Activated B cell treated with CpG ODN at 0.5 μM for 24 hours (primary cell): ENCODE data around the gene CAMTA1. TPM values are rescaled to one million over a fixed set of nuclear protein-coding genes. Genes with fewer than 3 reads are reported as not detected.

ENCODE experiments used
- ATAC-seq: fragments of 200-7000 bp; cut with Tn5 transposase; one replicate; pipeline ENCODE4 v1.10.0; 2021; ENCODE audit warnings: low read depth, mild to moderate bottlenecking, moderate library complexity
- CTCF ChIA-PET: fragments of 350-600 bp; sonication (Branson Sonifier 250); formaldehyde crosslinking; loops from one replicate; lab custom pipeline; 2021; ENCODE audit warnings: antibody characterized with exemption; lab: Charles Lee
- POLR2A ChIA-PET: fragments of 350-600 bp; sonication (Branson Sonifier 250); formaldehyde crosslinking; loops from one replicate; lab custom pipeline; 2021; ENCODE audit warnings: antibody characterized with exemption; lab: Charles Lee
- DNase-seq: peaks from one replicate; pipeline ENCODE4 v3.0.0; 2022
- H3K27ac Mint-ChIP-seq: one replicate; pipeline ENCODE4 v1.8.0; 2020; ENCODE audit warnings: mixed read lengths
- H3K27me3 Mint-ChIP-seq: one replicate; pipeline ENCODE4 v1.8.0; 2021; ENCODE audit warnings: mixed read lengths
- H3K36me3 Mint-ChIP-seq: one replicate; pipeline ENCODE4 v1.8.0; 2021; ENCODE audit warnings: low read depth, mixed read lengths
- H3K4me1 Mint-ChIP-seq: one replicate; pipeline ENCODE4 v1.8.0; 2021; ENCODE audit warnings: mixed read lengths
- H3K4me3 Mint-ChIP-seq: one replicate; pipeline ENCODE4 v1.8.0; 2020; ENCODE audit warnings: mild to moderate bottlenecking, mixed read lengths
- H3K9me3 Mint-ChIP-seq: one replicate; pipeline ENCODE4 v1.8.0; 2020; ENCODE audit warnings: mixed read lengths
- CTCF ChIP-seq: fragments of 200-600 bp; IDR thresholded peaks from one replicate; pipeline ENCODE4 v1.8.0; 2022; ENCODE audit warnings: antibody characterized with exemption, mild to moderate bottlenecking
- intact Hi-C: fragments of 100-400 bp; cut with micrococcal nuclease; formaldehyde crosslinking; loops from one replicate; pipeline ENCODE4 v1.15.1; 2024
- total RNA-seq: library from RNA; stranded (reverse); gene quantifications from 2 replicates; pipeline ENCODE4 v1.2.3, GENCODE V29; 2022

Gene CAMTA1
- total RNA-seq, 1 donor from 2014 or later = 49.8 TPM

- no peak for TF ChIP-seq CTCF
- no peaks in the 10 kb centered on the region for H3K27me3 Mint-ChIP-seq
- no peak for ATAC-seq
- no peak overlapping the region for H3K27ac Mint-ChIP-seq
- no peak overlapping the region for H3K4me3 Mint-ChIP-seq
- H3K4me1 Mint-ChIP-seq = no peaks in the 10 kb centered on the region
- H3K36me3 Mint-ChIP-seq = no peaks in the 10 kb centered on the region
- POLR2A ChIA-PET = no interaction called here
- DNase-seq = no peak
- H3K9me3 Mint-ChIP-seq = no peaks in the 10 kb centered on the region
- CTCF ChIA-PET = no interaction called here
- intact Hi-C loops = no loop called here
Observed at GRCh38 chr1:7589080-7589735, 804.0 kb downstream of the CAMTA1 start.

GRCh38 chr1:7589774-7590425 lies 804.6 kb downstream of the CAMTA1 start:
- ATAC-seq (no peak), DNase-seq (no peak)
- Mint-ChIP-seq H3K36me3 (no peaks in the 10 kb centered on the region), H3K4me1 (no peaks in the 10 kb centered on the region), H3K27me3 (no peaks in the 10 kb centered on the region), H3K9me3 (no peaks in the 10 kb centered on the region), H3K4me3 (no peak overlapping the region), H3K27ac (no peak overlapping the region)
- TF ChIP-seq CTCF = no peak
- POLR2A ChIA-PET = no interaction called here
- CTCF ChIA-PET = no interaction called here
- intact Hi-C loops = no loop called here

- Mint-ChIP-seq H3K9me3 (no peaks in the 10 kb centered on the region), H3K27me3 (no peaks in the 10 kb centered on the region), H3K4me3 (no peak overlapping the region), H3K36me3 (no peaks in the 10 kb centered on the region), H3K27ac (no peak overlapping the region), H3K4me1 (no peaks in the 10 kb centered on the region)
- DNase-seq = no peak
- intact Hi-C loops = no loop called here
- ChIA-PET POLR2A (no interaction called here), CTCF (no interaction called here)
- TF ChIP-seq CTCF = no peak
- no peak for ATAC-seq
Observed at GRCh38 chr1:7590426-7590790, 805.2 kb downstream of the CAMTA1 start.

- no peak for ATAC-seq
- TF ChIP-seq CTCF = no peak
- no peaks in the 10 kb centered on the region for H3K9me3 Mint-ChIP-seq
- intact Hi-C loops = no loop called here
- H3K27ac Mint-ChIP-seq = no peak overlapping the region
- H3K36me3 Mint-ChIP-seq = no peaks in the 10 kb centered on the region
- H3K4me3 Mint-ChIP-seq = no peak overlapping the region
- ChIA-PET CTCF (no interaction called here), POLR2A (no interaction called here)
- no peak for DNase-seq
- no peaks in the 10 kb centered on the region for H3K27me3 Mint-ChIP-seq
- H3K4me1 Mint-ChIP-seq = no peaks in the 10 kb centered on the region
Observed at GRCh38 chr1:7591565-7591964, 806.3 kb downstream of the CAMTA1 start.

GRCh38 chr1:7592120-7592798 lies 807.0 kb downstream of the CAMTA1 start:
- Mint-ChIP-seq H3K27ac (no peak overlapping the region), H3K27me3 (no peaks in the 10 kb centered on the region), H3K4me1 (no peaks in the 10 kb centered on the region), H3K4me3 (no peak overlapping the region), H3K36me3 (no peaks in the 10 kb centered on the region), H3K9me3 (no peaks in the 10 kb centered on the region)
- ChIA-PET POLR2A (no interaction called here), CTCF (no interaction called here)
- ATAC-seq (no peak), DNase-seq (no peak)
- no peak for TF ChIP-seq CTCF
- intact Hi-C loops = no loop called here
